NK-92 (cell line): ENCODE results near the gene HEBP1.

Source experiments
- DNase-seq: peaks from one replicate; lab custom pipeline; 2025; ENCODE audit not compliant: unreplicated experiment; lab: John Stamatoyannopoulos, UW

Gene HEBP1

DNA sequence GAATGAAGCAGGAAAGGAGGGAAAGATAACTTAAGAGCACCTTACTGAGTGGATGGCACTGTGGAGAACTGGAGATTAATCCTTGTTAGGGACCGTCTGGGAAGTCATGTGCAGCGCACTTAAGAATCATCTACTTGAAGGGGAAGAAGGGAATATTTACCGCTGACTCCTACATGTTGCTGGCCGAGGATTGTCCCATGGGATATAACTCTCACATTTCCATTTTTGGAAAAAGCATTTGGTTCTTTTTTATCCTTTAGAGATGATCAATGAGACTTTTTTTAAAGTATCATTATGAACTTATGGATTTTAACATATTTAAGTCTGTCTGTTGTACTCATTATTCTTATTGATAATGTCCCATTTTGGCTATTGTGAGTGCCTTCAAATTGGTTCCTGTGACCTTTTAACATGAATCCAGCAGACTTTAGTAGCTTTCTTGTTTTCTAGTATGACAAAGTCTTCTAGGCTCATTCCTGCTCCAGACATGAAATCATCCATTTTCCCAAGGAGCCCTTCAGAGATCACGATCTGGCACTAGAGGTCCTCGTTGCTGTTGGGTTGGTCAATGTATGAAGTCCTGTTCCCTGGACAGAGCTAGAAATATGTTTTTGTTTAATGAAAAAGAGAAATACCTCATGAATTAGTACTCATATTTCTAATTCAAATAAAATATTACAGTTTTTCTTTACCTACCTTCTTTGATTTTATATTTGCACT is 23.9 kb upstream of the HEBP1 start:
- no peak for DNase-seq

DNA sequence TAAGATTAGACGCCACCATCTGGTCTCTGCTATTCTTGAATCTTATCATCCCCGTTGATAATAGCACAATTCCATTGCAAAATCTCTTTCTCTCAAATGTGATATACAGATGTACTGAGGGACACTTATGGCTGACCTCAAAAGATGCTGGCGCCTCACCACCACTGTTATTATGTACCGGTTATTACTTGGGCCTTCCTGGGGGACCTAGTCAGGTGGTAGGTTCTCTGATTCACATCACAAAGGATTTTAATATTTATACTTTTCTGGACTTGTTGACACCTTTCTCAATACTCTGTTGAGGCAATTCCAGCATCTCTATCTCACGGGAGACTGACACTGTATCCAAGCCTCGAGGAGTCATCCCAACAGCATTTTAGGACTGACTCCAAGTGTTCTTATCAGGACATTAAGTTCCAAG is 22.8 kb upstream of the HEBP1 start:
- DNase-seq, result no peak

DNA sequence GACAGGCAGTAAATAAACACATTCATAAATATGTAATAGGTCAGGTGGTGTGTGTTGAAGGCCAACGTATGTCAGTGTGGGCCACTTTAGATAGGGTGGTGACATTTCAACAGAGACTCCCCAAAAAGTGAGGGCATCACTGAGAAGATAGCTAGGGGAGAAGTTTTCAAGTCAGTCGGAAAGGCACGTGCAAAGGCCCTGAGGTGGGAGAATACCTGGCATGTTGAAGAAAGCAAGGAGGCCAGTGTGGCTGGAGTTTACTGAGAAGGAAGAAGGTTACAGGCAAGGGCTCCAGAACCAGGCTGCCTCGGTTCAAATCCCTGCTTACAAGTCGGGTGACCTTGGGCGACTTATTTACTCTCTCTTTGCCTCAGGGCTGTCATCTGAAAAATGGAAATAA is 11.0 kb upstream of the HEBP1 start:
- no peak for DNase-seq

DNA sequence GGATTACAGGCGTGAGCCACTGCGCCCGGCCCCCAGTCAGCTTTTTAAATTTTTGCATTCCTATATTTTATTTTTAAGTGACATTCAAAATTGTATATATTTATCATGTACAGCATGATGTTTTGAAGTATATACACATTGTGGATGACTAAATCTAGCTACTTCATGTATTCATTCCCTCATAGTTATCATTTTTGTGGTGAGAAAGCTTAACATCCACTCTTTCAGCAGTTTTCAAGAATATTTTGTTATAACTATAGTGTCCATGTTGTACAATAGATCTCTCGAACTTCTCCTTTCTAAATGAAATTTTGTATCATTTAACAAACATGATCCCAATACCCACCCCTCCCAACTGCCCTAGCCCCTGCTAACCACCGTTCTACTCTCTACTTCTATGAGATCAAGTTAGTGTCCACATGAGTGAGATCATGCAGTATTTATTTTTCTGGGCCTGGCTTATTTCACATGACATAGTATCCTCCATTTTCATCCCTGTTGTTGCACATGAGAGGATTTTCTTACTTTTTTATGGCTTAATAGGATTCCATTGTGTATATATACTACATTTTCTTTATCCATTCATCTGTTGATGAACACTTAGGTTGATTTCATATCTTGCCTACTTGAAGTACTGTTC is 8.8 kb upstream of the HEBP1 start:
- DNase-seq, result no peak

DNA sequence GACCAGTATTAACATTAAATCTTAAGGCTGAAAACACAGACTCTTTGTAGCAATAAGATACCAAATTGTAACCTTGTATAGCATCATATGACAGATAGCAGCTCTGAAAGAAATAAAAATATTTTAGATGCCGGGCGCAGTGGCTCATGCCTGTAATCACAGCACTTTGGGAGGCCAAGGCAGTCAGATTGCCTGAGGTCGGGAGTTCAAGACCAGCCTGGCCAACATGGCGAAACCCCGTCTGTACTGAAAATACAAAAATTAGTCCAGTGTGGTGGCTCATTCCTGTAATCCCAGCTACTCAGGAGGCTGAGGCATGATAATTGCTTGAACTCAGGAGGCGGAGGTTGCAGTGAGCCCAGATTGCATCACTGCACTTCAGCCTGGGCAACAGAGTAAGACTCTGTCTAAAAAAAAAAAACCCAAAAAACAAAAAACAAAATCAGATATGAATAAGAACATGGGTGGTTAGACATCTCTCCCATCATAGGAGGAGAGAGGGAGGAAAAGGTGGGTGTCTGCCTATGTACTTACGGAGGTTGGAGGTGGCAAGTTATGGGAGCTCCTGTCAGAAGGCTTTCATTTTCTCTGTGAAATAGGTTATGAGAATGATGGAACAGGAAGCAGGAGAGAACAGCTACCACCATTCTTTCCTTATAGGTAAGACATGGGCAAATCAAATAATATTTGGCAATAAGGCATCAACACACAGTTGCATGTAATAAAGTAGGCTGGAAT is 7.6 kb upstream of the HEBP1 start:
- DNase-seq, result no peak

DNA sequence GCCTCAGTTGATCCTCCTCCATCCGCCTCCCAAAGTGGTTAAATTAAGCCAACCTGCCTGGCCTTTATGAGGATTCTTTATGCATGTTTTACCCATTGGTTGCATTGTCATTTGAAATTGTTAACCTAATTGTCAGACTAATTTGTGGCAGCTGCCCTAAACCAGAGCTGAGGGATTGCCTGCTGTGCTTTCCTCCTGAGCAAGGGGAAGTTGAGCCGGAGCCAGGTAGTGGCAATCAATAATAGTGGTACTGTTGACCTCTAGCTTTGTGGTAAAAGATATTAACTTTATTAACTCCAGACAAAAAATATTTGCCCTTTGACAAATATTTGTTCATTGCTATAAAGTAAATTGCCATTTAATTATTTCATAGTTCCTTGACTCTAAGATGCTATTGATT is 5.6 kb upstream of the HEBP1 start:
- no peak for DNase-seq

DNA sequence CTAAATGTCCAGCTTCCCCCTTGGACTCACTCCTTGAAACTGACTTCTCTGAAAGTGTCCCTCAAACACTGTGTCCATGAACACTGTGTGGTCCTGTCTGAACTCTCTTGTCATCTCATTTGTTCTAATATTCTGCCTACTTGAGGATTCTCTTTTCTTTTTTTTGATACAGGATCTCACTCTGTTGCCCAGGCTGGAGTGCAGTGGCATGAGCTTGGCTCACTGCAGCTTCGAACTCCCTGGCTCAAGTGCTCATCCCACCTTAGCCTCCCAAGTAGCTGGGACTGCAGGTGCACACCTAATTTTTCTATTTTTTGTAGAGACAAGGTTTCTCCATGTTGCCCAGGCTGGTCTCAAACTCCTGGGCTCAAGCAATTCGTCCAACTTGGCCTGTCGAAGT is 4.9 kb upstream of the HEBP1 start:
- no peak for DNase-seq

DNA sequence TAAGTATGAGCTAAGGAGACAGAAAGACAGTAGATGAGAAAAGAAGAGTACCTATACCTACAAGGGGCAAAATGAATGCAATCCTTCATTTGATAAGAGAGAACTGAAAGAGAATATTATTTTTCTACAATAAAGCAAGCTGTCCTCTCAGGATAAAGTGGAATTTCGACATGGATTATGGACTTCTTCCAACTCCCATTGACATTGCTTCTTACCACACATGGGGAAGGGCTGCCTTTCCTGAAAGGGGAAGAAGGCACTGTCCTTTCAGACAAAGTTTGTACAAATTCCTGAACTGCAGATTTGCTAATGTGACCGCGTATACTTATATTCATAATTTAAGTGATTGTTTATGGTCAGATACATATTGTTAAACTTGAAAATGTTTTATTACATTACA is 4.3 kb upstream of the HEBP1 start:
- no peak for DNase-seq

DNA sequence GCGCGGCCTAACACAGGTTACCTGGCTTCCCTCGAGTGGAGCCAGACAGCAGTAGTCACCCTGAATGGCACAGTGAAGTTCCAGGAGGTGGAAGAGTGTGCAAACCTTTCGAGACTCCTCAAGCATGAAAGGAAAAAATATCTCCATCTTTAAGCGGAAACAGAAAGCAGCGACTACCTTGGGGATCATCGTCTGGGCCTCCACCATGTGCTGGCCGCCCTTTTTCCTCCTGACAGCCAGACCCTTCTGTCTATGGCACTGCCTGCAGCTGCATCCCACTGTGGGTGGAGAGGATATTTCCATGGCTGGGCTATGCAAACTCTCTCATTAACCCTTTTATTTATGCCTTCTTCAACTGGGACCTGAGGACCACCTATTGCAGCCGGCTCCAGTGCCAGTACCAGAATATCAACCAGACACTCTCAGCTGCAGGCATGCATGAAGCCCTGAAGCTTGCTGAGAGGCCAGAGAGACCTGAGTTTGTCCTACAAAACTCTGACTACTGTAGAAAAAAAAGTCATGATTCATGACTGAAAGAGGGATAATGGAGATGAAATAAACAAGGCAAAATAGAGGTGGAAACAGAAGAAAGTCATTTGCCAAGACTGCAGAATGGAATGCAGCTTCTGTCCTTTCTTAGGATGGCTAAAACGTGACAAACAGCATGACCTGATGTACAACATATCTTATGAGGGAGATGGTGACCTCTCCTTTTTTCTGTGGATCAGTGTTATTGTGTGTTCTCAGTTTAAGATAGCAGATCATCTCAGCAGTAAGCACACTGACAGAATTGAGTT is 2.4 kb upstream of the HEBP1 start:
- DNase-seq, result no peak

DNA sequence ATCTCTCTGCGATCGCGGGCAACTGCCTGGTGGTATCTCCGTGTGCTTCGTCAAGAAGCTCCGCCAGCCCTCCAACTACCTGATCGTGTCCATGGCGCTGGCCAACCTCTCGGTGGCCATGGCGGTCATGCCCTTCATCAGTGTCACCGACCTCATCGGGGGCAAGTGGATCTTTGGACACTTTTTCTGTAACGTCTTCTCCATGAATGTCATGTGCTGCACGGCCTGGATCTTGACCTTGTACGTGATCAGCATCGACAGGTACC is 1.6 kb upstream of the HEBP1 start:
- DNase-seq, result no peak

DNA sequence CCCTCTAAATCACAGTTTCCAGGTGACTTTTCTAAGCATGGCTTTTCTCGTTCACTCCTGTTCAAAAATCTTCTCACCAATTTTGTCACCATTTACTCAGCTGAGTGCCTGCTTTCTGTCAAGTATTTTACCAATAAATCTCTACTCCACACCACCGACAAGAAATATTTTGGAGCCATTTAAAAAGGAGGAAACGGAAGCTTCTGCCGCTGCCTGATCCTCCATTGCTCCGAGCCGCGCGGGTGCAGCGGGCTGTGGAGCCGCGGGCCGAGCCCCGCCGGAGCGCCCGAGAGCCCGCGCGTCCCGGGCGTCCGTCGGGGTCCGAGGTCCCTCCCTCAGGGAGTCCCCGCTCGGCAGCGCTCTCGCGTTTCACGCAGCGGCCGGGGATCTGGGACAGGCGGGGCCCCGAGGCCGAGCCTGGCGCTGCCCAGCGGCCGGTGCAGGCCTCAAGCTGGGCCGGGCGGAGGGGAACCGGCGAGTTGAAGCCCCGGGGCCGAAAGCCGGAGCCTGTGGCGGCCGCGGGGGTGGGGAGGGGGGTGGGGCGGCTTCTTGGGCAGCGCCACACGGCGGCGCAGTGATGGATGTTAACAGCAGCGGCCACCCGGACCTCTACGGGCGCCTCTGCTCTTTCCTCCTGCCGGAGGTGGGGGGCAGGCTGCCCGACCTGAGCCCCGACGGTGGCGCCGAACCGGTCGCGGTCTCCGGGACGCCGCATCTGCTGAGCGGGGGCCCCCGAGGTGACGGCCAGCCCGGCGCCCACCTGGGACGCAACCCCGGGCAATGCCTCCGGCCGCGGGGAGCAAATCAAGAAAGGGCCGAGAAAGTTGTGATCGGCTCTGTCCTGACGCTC is 1.1 kb upstream of the HEBP1 start:
- no peak for DNase-seq

DNA sequence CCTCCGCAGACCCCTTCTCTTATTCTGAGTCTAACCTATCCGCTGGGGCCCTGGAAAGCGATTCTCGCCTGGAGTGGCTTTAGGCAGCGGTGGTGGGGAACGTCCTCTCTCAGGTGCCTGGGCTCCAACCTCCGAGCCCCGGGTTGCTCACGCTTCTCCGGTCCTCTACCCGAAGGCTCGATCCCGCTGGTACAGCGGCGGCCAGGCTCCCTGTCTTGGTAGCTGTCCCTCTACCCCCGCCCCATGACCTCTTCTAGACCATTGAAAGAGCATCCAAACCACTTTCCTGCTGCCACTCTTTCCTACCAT is 505 bp upstream of the HEBP1 start:
- DNase-seq, result no peak

DNA sequence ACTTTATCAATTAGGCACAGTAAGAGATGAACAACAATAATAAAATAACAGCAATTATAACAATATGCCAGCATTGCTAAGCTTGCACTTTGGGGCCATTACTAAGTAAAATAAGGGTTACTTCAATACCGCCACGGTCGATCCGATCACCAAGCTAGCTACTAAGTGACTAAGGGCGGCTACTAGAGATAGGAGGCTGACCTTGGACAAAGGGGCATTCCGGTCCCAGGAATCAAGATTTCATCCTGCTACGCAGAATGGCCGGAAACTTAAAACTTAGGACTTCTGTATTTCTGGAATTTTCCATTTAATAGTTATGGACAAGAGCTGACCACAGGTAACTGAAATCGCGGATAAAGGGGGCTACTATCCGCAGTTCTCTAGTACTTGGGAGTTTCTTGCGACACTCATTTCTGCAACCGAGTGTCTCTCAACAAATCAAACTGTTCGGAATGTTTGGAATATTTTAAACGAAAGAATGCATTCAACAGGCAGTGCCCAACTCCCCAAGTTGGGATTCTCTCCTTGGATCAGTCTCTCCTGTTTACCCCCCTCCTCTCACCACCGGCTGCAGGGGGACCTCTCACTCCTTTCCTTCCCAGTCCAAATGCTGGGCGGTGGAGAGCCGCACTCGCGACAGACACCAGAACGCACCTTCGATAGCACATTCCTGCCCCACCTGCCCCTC is 650 bp downstream of the HEBP1 start:
- no peak for DNase-seq

DNA sequence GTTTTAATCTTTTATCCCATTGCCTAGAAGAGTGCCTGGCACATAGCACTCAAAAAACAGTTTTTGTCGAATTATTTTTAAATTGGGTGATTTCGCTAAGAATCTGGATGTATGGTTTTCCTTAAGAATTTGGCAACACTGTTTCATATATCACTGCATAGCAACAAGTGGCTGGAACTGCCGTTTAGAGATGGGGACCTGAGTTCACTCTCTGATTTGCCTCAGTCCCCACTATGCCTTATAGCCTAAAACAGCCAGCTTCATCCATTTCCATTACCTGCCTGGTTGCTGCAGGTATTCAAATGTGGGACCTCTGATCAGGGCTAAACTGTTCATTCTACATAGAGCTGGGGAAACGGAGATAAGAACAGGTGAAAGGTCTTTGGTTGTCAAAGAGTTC is 1.8 kb downstream of the HEBP1 start:
- DNase-seq, result no peak

DNA sequence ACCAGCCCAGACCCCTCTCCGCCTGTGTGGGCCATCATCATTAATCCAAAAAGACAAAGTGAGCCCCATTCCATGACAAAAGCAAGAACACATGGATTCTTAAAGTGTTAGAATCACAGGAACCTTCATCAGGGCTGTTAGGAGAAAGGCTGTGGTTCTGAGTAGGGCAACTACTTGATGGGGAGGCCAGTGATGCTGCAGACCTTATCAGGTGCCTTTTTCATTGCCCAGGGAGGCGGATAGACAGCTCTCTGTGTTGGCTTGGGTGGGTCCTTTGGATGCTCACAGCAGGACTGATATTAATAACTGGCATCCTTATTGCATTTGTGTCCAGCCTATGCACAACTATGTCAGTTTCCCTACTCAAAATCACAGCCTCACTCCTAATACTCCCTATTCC is 2.3 kb downstream of the HEBP1 start:
- no peak for DNase-seq

DNA sequence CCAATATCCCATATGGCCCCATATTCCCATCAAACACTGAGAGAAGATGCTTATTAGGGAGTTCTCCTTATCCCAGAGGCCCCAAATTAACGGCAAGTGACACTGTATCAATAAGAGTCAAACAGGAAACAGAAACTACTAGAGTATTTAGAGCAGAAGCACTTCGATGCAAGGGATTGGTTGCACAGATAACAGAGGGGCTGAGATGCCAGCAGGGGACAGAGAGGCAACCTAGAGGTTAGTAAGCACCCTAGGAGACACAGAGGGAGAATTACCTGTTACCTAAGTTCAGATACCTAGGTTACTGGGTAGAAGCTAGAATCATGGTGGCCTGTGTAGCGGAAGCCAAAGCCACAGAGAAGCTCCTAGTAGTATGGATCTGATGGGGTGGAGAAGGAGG is 2.9 kb downstream of the HEBP1 start:
- DNase-seq, result no peak

DNA sequence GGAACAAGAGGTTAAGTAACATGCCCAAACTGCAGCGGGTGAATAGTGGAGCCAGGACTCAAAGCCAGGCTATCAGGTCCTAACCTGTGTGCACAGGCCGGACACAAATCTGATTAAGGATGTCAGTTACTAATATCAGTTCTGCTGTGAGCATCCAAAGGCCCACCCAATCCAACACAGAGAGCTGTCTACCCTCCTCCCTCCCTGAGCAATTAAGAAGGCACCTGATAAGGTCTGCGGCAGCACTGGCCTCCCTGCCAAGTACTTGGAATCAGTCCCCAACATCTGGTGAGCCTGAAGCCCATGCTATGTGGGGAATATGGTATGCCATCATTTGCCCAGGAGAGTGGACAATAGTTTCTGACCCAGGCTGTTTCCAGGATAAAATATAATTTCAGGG is 3.9 kb downstream of the HEBP1 start:
- DNase-seq, result no peak

DNA sequence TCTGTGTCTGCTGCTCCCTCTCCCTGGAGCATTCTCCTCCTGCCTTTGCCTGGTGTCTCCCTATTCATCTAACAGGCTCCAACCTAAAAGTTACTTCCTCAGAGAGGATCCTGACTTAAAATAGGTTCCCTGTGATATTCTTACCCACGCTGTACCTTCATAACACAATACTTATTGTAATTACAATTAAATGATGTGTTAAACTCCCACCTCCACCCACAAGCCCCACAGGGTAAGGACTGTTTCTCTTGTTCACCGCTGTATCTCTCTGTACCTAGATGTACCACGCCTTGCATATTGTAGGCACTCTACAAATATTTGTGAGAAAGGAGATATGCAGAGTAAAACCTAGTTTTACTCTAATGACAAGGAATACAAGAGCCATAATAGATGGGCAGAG is 5.0 kb downstream of the HEBP1 start:
- no peak for DNase-seq

DNA sequence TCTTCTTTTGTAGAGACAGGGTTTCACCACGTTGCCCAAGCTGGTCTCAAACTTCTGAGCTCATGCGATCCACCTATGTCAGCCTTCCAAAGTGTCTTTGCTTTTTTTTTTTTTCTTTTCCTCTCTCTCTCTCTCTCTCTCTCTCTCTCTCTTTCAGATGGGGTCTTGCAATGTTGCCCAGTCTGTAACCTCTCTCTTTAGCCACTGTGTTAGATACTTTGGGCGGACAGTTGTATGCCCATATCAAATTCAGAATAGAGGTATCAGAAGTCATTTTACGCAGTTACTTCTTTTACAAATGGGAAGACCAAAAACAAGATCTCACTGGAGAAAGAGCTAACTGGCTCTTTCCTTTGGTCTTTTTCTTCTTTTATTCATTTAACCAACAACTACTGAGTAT is 6.7 kb downstream of the HEBP1 start:
- no peak for DNase-seq

DNA sequence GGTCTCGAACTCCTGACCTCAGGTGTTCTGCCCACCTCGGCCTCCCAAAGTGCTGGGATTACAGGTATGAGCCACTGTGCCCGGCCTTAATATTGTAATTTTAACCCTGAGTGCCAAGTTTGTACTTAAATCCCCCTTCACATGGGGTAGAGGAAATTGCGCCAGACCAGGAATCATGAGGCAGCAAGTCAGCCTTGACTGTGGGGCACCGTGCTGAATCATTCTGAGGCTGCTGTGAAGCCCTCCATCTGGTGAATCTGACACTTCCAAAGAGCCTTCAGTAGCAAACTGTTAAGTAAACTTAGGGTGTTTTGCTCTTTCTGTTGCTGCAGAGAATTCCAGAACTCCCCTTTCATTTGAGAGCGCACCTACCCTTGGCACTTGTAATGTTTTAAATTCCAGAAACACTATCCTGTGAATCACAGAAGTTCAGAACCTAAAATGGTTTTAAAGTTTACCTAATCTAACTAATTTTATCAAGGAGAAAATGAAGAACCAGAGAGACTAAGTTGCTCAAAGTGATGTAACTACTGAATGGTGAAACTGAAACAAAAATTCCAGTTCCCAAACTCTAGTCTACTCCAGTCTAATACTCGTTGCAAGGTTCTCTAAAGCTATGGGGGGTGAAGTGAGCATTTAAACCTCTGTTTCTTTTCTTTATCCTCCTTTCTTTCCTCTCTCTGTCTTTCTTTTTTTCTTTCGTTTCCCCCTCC is 7.5 kb downstream of the HEBP1 start:
- DNase-seq, result no peak
